Left ventricle myocardium inferior (tissue), 1 donor: ENCODE results near the gene ZFP1. TPM values are rescaled to one million over a fixed set of nuclear protein-coding genes. Genes with fewer than 3 reads are reported as not detected.
"Not testable (repeated sequence)": the region's sequence is repeated elsewhere in the genome, so short reads cannot be mapped to it uniquely, and the experiment has no call there.

ENCODE experiments used
- DNase-seq: peaks from one replicate; pipeline ENCODE4 v3.0.0-alpha.2; 2020
- H3K27ac ChIP-seq: fragments of 200-600 bp; replicated peaks from 2 replicates; pipeline ENCODE4 v1.8.0; 2021
- H3K27me3 ChIP-seq: fragments of 200-600 bp; 2 replicates; pipeline ENCODE4 v1.8.0; 2021; ENCODE audit warnings: low read depth
- H3K36me3 ChIP-seq: fragments of 200-600 bp; 2 replicates; pipeline ENCODE4 v1.8.0; 2021
- H3K4me1 ChIP-seq: fragments of 200-600 bp; 2 replicates; pipeline ENCODE4 v1.8.0; 2021
- H3K4me3 ChIP-seq: fragments of 200-600 bp; 2 replicates; pipeline ENCODE4 v1.8.0; 2021; ENCODE audit warnings: mild to moderate bottlenecking, moderate library complexity
- H3K9me3 ChIP-seq: fragments of 200-600 bp; replicated peaks from 2 replicates; pipeline ENCODE4 v1.8.0; 2021
- intact Hi-C: fragments of 100-400 bp; cut with micrococcal nuclease; formaldehyde crosslinking; loops from one replicate; pipeline ENCODE4 v1.11.0; 2022
- total RNA-seq: library from RNA; stranded (reverse); fragmentation: NEBNext Ultra II Directional; extraction: Animal tissue kit (Norgen Biotek cat#: 25700); gene quantifications from one replicate; pipeline ENCODE4 v1.2.1, GENCODE V29; 2021
- TF ChIP-seq, protein P1 (sequence below): fragments of 200-600 bp; IDR thresholded peaks from 2 replicates; pipeline ENCODE4 v1.8.0; 2021; ENCODE audit warnings: antibody characterized with exemption, mild to moderate bottlenecking, borderline replicate concordance
- donor health status: DM: no; HTN: yes; CAD: no; lungs with severe emphysema.

ZFP1 gene
- total RNA-seq, 1 donor from 2014 or later, result 6.7 TPM

DNA sequence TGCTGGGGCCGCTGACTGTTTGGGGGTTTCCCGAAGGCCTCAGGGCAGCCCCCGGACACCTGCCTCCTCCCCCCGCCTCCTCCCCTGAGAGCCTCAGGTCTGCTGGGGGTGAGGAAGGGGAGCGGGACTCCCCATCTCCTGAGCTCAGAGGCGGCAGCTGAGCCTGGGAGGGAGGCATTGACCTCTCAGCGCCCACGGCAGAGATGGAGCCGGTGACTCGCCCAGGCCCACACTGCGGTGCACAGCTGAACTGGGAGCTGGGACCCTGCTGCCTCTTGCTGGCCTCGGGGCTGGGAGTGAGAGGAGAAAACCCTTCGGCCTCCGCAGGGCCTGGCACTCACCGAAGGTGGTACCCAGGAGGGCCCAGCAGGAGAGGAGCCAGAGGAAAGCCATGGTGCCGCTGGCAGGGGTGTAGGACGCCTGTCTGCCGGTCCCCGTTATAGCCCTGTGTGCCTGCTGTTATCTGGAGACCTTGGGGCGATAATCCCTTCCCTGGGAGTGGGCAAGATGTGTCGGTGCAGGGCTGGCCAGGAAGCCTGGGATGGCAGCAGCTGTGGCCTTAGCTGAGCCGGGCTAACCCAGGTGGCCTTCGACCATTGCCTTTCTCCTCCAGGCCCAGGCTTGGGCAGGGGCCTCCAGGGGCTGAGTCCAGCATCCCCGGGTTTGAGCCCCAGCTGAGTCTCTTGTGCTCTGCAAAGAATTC lies 58.6 kb downstream of the ZFP1 start, which contains the start of gene CTRB2:
Gene CTRB2 (minus strand): TSS at position 413 of the 703 bp plus-strand sequence. CDS start 20 bp downstream, at position 393.
- intact Hi-C loops, result loop anchor here (2.0 kb wide), 1 partner anchor 18 kb away; no protein-coding TSS in a partner anchor
- H3K9me3 ChIP-seq, result no peaks in the 10 kb centered on the region
- H3K4me3 ChIP-seq, result no peak within 1 kb of the TSS
- H3K4me1 ChIP-seq, result no peaks in the 10 kb centered on the region
- no peak for DNase-seq
- no peaks in the 10 kb centered on the region for H3K36me3 ChIP-seq
- peaks cover 12% of the 10 kb centered on the region for H3K27me3 ChIP-seq
- TF ChIP-seq, protein P1, sequence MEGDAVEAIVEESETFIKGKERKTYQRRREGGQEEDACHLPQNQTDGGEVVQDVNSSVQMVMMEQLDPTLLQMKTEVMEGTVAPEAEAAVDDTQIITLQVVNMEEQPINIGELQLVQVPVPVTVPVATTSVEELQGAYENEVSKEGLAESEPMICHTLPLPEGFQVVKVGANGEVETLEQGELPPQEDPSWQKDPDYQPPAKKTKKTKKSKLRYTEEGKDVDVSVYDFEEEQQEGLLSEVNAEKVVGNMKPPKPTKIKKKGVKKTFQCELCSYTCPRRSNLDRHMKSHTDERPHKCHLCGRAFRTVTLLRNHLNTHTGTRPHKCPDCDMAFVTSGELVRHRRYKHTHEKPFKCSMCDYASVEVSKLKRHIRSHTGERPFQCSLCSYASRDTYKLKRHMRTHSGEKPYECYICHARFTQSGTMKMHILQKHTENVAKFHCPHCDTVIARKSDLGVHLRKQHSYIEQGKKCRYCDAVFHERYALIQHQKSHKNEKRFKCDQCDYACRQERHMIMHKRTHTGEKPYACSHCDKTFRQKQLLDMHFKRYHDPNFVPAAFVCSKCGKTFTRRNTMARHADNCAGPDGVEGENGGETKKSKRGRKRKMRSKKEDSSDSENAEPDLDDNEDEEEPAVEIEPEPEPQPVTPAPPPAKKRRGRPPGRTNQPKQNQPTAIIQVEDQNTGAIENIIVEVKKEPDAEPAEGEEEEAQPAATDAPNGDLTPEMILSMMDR, result no peak
- no peak within 1 kb of the TSS for H3K27ac ChIP-seq

GRCh38 chr16:75207831-75208230 lies 59.5 kb downstream of the ZFP1 start:
- peaks cover 12% of the 10 kb centered on the region for H3K27me3 ChIP-seq
- intact Hi-C loops, result loop anchor here (2.0 kb wide), 1 partner anchor 17 kb away; no protein-coding TSS in a partner anchor
- no peaks in the 10 kb centered on the region for H3K9me3 ChIP-seq
- H3K4me3 ChIP-seq, result no peak overlapping the region
- DNase-seq, result no peak
- no peak overlapping the region for H3K27ac ChIP-seq
- H3K36me3 ChIP-seq, result no peaks in the 10 kb centered on the region
- no peaks in the 10 kb centered on the region for H3K4me1 ChIP-seq
- TF ChIP-seq, protein P1, result no peak

- intact Hi-C loops, result no loop called here
- TF ChIP-seq, protein P1, result no peak
- Histone ChIP-seq H3K27me3 (peaks cover 12% of the 10 kb centered on the region), H3K36me3 (no peaks in the 10 kb centered on the region), H3K4me3 (no peak overlapping the region), H3K4me1 (no peaks in the 10 kb centered on the region), H3K27ac (no peak overlapping the region), H3K9me3 (no peaks in the 10 kb centered on the region)
- no peak for DNase-seq
Observed at GRCh38 chr16:75208242-75208825, 60.0 kb downstream of the ZFP1 start.

DNA sequence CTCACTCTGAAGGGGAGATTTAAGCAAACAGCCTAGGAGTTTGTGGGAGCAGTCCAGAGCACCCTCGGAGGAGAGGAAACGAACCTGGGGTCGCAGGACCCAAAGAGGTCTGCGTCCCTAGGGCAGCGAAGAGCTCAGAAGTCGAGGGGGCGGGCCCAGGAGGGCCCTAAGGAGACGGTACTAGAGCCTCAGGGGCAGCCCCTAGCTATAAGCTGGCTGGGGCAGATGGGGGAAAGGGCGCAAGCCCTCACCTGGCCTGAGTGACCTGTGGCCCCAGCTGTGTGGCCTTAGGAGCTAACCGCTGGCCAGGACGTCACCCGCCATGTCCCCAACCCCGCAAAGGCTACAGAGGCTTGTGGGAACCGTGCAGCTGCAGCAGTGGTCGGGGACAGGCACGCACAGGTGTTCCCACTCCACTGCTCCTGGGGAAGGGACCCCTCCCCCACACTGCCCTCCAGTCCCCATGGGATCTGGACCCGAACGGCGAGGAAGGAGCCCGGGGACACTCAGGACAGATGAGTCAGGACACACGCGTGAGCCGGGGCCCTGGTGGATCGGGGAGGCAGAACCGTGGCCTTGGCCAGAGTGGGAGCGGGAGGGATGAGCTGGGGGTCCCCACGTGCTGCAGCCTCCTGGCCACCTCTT lies 60.7 kb downstream of the ZFP1 start:
- H3K4me3 ChIP-seq, result no peak overlapping the region
- TF ChIP-seq, protein P1, result no peak
- intact Hi-C loops, result no loop called here

DNA sequence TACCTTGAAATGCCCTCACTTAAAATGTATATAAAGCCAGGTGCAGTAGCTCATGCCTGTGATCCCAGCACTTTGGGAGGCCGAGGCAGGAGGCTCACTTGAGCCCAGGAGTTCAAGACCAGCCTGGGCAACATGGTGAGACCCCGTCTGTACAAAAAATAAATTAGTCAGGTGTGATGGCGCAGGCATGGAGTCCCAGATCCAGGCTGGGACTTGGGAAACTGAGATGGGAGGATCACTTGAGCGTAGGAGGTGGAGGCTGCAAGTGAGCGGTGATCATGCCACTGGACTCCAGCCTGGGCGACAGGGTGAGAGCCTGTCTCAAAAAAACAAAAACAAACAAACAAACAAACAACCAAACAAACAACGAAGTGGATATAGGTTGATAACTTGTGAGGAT lies 61.2 kb downstream of the ZFP1 start:
- intact Hi-C loops, H3K4me3 ChIP-seq, H3K4me1 ChIP-seq, H3K36me3 ChIP-seq, H3K27ac ChIP-seq, DNase-seq, H3K9me3 ChIP-seq: not testable (repeated sequence)
- peaks cover 12% of the 10 kb centered on the region for H3K27me3 ChIP-seq

More for the DNA sequence above, 60.7 kb downstream of the ZFP1 start:
- H3K4me1 ChIP-seq, result no peaks in the 10 kb centered on the region
- H3K27me3 ChIP-seq, result peaks cover 12% of the 10 kb centered on the region
- no peaks in the 10 kb centered on the region for H3K36me3 ChIP-seq
- no peak overlapping the region for H3K27ac ChIP-seq
- no peak for DNase-seq
- no peaks in the 10 kb centered on the region for H3K9me3 ChIP-seq
